ENCODE data around the gene B2M. TPM values are rescaled to one million over a fixed set of nuclear protein-coding genes. Genes with fewer than 3 reads are reported as not detected.
"Not testable (repeated sequence)": the region's sequence is repeated elsewhere in the genome, so short reads cannot be mapped to it uniquely, and the experiment has no call there.

The B2M gene
- total RNA-seq, 2 donors from 2014 or later = 4,423 to 4,762 TPM

DNA sequence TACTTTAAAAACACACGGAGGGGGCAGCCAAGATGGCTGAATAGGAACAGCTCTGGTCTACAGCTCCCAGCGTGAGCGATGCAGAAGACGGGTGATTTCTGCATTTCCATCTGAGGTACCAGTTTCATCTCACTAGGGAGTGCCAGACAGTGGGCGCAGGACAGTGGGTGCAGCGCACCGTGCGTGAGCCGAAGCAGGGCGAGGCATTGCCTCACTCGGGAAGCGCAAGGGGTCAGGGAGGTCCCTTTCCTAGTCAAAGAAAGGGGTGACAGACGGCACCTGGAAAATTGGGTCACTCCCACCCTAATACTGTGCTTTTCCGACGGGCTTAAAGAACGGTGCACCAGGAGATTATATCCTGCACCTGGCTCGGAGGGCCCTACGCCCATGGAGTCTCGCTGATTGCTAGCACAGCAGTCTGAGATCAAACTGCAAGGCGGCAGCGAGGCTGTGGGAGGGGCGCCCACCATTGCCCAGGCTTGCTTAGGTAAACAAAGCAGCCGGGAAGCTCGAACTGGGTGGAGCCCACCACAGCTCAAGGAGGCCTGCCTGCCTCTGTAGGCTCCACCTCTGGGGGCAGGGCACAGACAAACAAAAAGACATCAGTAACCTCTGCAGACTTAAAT lies 28.0 kb downstream of the B2M start:
- DNase-seq, ATAC-seq: not testable (repeated sequence)
- intact Hi-C loops (cut with DNase I, micrococcal nuclease) = loop anchor here (5.0 to 10.0 kb wide), 2 partner anchors 77 to 155 kb away; partner anchors contain the start of gene SPG11 (in 2 of the 2)

DNA sequence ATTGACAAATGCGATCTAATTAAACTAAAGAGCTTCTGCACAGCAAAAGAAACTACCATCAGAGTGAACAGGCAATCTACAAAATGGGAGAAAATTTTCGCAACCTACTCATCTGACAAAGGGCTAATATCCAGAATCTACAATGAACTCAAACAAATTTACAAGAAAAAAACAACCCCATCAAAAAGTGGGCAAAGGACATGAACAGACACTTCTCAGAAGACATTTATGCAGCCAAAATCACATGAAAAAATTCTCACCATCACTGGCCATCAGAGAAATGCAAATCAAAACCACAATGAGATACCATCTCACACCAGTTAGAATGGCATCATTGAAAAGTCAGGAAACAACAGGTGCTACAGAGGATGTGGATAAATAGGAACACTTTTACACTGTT lies 32.1 kb downstream of the B2M start:
- DNase-seq; ATAC-seq; intact Hi-C loops (cut with DNase I, micrococcal nuclease): not testable (repeated sequence)

DNA sequence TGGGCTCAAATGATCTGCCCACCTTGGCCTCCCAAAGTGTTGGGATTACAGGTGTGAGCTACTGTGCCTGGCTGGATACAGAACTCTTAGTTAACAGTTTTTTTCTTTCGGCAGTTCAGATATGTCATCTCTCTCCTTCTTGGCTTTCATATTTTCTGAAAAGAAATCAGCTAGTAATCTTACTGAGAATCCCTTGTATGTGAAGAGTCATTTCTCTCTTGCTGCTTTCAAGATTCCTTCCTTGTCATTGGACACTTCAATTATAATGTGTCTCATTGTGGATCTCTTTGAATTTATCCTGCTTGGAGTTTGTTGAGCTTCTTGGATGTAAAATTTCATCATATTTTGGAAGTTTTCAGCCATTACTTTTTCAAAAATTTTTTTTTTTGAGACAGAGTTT lies 42.0 kb downstream of the B2M start:
- no peak for DNase-seq
- intact Hi-C loops (cut with DNase I, micrococcal nuclease) = no loop called here

DNA sequence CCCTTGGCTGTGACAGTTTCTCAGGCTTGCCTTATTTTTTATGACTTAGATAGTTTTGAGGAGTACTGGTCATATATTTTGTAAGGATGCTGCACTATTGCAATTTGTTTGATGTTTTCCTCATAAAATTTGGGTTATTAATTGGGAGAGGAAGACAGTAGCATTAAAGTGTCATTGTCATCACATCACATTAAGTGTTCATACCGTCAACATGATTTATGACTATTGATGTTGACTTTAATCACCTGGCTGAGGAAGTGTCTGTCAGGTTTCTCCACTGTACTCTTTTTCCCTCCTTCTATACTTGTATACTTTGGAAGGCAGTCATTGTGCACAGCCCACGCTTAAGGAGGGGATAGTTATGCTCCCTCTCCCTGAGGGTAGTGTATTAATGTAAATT lies 51.9 kb downstream of the B2M start:
- ATAC-seq (no peak), DNase-seq (no peak)
- intact Hi-C loops (cut with DNase I, micrococcal nuclease) = no loop called here

More for the DNA sequence above, 42.0 kb downstream of the B2M start:
- no peak for ATAC-seq

DNA sequence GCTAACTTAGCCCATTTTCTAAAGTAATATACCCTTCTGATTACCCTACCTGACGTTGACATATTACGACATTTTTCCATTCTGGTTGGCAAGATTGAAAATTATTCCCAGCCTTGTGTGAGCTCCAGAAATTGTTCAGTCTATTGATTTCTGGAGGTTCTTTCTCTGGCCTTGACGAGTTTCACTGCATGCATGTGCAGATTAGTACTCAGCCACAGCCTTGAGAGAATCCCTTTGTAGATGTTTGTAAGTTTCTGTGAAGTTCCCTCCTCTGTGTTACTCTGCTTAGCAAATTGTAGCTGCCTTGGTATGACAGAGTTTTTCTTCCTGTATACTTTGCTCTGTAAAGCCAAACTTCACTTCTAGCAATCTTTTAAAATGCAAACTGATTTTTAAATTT lies 52.5 kb downstream of the B2M start:
- intact Hi-C loops (cut with DNase I, micrococcal nuclease) = no loop called here
- ATAC-seq (no peak), DNase-seq (no peak)

DNA sequence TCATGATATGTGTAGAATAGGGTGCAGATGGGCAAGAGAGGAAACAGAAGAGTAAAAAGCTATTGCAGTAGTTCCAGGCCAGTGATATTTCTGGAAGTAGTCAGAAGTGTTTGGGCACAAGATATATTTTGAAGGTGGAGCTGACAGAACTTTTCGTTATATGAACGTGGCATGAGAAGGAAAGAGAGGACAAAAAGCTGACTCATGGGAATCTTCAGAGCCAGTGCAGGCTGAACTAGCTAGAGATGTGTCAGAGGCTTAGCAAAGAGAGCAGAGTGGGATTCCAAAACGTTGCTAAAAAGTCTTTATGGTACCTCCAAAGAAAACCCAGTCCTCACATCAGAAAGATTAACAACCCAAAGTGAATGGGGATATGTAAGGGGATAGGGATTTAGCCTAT lies 53.7 kb downstream of the B2M start:
- no peak for ATAC-seq
- no peak for DNase-seq
- intact Hi-C loops (cut with DNase I, micrococcal nuclease) = no loop called here

Other genes starting within 250 kb of the B2M start
- 10 to 100 TPM; 49.1 to 60.2 TPM for gene EIF3J, start 174.4 kb upstream of the B2M start, total RNA-seq
- 100 to 1,000 TPM in 1 of 2 donors, 10 to 100 TPM in 1; 90.7 to 113 TPM for gene SPG11, start 47.9 kb upstream of the B2M start, total RNA-seq
- 1 to 10 TPM; 4.3 to 4.5 TPM for gene PATL2, start 194 bp upstream of the B2M start, total RNA-seq
- gene TRIM69, start 25.0 kb downstream of the B2M start, total RNA-seq = 10 to 100 TPM; 15.7 to 16.4 TPM
- gene TERB2, start 245.2 kb downstream of the B2M start, total RNA-seq = not detected